Subcutaneous preadipocyte (primary cell): ENCODE results near the gene MPHOSPH8. TPM values are rescaled to one million over a fixed set of nuclear protein-coding genes. Genes with fewer than 3 reads are reported as not detected.

Experiments
- total RNA-seq: library from RNA; depleted of rRNA; stranded (reverse); fragments of >200 nt; gene quantifications from 2 replicates; pipeline ENCODE4 v1.2.3, GENCODE V29; 2012

The MPHOSPH8 gene
- total RNA-seq: 8.8 and 14.9 TPM in 2 replicates

GRCh38 chr13:19633479-19634255, at the start of gene MPHOSPH8:
MPHOSPH8 (plus strand) TSS chr13:19633659; CDS start chr13:19633749, 90 bp downstream.

Other genes with a start within 250 kb of the MPHOSPH8 start
- not detected in 2 replicates for gene TPTE2, start 72.1 kb upstream of the MPHOSPH8 start, total RNA-seq
- 37.1 and 56.5 TPM in 2 replicates for gene PSPC1, start 149.3 kb downstream of the MPHOSPH8 start, total RNA-seq
- 7.0 and 8.6 TPM in 2 replicates for gene ZMYM5, start 230.0 kb downstream of the MPHOSPH8 start, total RNA-seq